ELR (cell line): ENCODE measurements around the gene SLC1A6.
"Not testable (repeated sequence)": the region's sequence is repeated elsewhere in the genome, so short reads cannot be mapped to it uniquely, and the experiment has no call there.

Experiments
- DNase-seq: peaks from one replicate; pipeline ENCODE4 v3.0.0-alpha.2; 2015; ENCODE audit warnings: low read depth

Gene SLC1A6

DNA sequence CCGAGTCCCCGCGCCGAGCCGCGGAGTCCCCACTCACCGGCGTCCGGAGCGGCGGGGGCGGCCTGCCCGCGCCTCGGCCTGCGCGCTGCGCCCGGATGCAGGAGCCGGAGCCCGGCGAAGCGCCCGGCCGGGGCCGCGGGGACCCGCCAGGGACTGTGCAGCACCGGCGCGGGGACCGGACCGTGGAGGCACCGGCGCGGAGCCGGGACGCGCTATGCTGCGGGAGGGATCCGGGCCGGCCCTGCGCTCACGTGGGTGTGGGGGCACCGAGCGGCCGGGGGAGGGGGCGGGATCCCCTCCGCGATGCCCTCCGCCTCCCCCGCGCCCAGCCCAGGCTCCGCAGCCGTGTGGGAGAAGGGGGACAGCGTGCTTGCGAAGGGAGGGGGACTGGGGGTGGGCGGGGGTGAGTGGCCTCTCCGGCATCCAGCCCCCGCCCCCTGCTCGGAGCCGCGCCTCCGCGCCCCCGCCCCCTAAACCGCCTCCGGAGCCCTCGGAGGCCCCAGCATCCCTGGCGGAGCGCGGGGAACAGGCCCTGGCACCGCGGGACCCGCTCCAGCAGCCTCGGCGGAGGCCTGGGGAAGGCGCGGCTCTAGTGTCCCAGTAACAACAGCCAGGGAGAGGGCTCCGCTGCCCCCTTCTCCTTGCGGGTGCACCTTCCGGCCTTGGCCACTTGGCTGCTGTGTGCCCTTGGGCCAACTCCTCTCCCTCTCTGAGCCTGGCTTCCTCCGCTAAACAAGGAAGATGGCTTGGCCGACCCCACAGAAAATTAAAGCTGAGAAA, at the start of gene SLC1A6:
TSS of gene SLC1A6 (minus strand) at position 389 of the 780 bp plus-strand sequence. CDS start 6,954 bp downstream, outside the sequence.
- no peak for DNase-seq

DNA sequence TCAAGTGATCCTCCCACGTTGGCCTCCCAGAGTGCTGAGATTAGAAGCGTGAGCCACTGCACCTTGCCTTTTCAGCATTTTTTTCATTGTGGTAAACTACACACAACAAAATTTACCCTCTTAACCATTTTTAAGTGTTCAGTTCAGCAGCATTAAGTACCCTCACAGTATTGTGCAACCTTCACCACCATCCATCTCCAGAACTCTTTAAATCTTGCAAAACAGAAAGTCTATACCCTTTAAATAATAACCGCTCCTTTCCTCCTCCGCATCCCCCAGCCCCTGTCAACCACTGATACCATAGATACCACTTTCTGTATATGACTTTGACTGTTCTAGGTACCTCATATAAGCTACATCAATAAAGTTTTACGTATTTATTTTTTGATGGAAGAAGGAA, 48.8 kb upstream of the SLC1A6 start:
- DNase-seq, result no peak

DNA sequence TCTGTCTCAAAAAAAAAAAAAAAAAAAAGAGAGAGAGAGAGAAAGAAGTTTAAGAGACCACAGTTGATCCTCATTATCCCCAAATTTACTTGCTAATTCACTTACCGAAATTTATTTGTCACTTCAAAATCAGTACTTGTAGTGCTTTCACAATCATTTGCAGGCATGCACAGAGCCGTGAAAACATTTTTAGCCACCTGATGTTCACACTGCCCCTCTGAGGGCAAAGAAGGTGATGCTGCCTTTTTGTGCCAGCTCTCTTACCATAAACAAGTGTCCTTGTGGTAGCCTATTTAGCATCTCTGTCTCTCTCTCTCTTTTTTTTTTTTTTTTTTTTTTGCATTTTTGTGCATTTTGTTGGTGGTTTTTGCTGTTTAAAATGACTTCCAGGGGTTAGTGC, 45.6 kb upstream of the SLC1A6 start:
- DNase-seq, result peak; percentile 23

DNA sequence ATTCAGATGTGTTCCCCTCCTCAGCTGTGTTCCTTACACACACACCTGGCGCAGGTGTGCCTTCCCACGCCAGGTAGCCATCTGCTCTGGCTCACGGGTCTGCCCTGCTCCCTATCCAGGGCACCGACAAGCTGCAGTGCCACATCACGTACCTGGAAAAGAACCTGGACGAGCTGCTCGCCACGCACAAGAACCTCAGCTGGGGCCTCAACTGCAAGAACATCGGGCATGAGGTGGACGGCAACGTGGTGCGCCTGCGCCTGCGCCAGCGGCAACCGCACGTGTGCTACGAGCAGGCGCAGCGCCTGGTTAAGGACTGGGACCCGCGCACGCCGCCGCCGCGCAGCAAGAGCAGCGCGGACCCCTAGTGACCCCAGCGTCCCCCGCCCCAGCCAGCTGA, 43.1 kb upstream of the SLC1A6 start:
- DNase-seq, result no peak

DNA sequence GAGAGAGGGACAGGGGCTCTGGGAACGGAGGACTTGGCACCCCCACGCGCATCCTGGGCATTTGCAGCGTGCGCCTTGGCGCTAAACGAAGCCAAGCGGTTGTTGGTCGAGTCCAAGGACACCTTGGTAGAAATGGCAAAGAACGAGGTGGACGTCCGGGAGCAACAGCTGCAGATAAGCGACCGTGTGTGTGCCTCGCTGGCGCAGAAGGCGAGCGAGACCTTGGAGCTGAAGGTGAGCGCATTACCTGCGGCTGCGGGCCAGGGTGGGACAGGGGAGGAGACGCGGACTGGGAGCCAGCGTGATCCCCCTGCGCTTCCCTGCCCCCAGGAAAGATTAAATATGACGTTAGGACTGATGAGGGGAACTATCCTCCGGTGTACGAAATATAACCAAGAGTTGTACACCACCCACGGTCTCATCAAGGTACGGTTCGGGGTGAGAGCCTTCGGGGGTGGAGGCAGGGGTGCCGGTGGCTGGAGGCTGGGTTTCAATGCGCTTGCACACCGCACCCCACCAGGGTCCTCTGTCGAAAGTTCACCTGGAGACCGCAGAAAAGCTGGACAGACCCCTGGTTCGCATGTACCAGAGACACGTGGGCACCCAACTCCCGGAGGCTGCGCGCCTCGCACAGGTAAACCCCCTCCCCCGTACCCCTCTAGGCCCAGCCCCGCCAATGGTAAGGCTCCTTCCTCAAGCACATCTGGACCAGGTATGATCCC, 41.8 kb upstream of the SLC1A6 start:
- DNase-seq, result no peak

DNA sequence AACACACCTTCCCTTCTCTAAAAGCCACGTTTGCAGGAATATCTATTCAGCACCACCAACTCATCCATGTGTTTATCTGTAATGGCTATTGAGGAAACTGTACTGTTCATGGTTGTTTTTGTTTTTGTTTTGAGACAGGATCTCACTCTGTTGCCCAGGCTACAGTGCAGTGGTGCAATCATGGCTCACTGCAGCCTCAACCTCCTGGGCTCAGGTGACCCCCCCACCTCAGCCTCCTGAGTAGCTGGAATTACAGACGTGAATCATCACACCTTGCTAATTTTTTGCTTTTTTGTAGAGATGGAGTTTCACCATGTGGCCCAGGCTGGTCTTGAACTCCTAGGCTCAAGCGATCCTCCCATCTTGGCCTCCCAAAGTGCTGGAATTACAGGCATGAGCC, 39.2 kb upstream of the SLC1A6 start:
- DNase-seq, result not testable (repeated sequence)

DNA sequence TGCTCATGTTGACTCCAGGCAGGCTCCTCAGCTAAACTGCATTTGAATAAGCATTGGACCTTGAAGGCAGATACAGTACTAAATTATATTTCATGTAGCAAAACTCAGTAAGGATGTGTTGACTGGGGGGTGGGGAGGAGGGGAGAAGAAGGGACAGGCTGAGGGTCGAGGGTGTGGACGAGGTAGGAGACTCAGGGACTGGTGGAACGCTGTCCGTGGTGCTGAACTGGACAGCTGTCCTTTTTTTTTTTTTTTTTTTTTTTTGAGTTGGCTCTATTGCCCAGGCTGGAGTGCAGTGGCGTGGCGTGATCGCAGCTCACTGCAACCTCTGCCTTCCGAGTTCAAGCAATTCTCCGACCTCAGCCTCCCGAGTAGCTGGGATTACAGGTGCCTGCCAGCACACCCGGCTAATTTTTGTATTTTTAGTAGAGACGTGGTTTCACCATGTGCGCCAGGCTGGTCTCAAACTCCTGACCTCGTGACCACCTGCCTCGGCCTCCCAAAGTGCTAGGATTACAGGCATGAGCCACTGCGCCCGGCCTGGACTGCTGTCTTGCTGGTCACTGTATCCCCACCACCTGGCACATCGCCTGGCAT, 36.4 kb upstream of the SLC1A6 start:
- peak; percentile 30 for DNase-seq

DNA sequence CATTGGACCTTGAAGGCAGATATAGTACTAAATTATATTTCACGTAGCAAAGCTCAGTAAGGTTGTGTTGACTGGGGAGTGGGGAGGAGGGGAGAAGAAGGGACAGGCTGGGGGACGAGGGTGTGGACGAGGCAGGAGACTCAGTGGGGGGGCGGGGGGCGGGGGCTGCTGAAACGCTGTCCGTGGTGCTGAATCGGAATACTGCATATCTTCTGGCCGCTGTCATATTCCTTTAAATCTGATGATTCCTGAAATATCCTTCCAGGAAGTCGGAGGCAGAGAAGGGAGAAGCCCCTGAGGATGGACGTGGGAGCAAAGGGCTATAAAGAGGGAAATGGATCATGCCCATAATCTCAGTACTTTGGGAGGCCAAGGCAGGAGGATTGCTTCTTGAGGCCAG, 34.9 kb upstream of the SLC1A6 start:
- DNase-seq, result no peak

DNA sequence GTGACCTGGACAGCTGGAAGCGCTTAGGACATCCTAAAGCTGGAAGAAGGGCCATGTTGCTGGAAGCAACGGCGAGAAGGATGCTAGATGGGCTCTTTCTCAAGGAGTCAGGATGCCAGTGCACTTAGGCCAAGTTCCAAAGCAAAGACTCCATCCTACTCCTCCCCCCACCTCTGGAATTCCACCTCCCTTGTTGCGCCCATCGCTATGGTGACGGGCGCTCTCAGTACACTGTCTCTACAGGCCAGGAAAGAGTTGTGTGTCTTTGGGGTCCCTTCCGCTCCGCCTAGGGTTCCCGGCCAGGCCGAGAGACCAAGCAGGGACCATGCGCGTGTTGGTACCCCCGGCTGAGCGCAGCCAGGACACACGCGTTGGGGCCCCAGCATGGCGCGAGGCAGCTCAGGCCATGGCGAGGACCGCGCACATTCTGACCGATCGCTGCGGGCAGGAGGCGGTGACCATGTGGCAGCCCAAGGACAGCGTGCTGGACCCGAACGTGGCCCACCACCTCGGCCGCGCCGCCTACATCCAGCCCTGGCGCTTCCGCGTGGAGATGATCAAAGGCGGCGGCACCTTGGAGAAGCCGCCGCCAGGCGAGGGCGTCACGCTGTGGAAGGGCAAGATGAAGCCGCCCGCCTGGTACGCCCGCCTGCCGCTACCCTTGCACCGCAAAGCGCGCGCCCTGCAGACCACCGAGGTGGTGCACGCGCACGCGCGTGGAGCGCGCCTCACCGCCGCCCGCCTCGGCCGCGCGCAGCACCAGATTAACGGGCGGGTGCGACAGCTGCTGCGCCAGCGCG, 31.0 kb upstream of the SLC1A6 start:
- DNase-seq, result no peak

DNA sequence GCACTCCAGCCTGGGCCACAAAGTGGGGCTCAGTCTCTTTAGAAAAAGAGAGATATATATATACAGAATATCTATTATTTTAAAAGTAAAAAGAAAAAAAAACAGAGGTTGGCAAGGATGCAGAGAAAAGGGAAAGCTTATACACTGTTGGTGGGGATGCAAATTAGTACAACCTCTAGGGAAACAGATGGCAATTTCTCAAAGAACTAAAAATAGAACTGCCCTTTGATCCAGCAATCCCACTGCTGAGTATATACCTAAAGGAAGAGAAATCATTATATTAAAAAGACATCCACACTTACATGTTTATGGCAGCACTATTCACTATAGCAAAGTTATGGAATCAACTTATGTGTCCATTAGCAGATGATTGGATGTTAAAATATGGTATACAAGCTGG, 28.6 kb upstream of the SLC1A6 start:
- DNase-seq, result no peak

DNA sequence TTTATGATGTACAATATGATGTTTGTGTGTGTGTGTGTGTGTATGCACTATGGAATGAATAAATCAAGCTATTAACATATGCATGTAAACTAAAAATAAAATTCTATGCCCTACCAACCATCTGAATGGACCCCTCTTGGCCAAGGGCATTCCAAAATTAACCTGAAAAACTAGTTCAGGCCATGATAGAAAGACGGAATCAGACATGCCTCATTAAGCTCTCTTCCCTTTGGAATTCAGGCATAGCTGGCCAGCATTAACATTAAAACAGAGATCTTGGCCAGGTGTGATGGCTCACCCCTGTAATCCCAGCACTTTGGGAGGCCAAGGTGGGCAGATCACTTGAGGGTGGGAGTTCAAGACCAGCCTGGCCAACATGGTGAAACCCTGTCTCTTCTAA, 18.3 kb upstream of the SLC1A6 start:
- no peak for DNase-seq

DNA sequence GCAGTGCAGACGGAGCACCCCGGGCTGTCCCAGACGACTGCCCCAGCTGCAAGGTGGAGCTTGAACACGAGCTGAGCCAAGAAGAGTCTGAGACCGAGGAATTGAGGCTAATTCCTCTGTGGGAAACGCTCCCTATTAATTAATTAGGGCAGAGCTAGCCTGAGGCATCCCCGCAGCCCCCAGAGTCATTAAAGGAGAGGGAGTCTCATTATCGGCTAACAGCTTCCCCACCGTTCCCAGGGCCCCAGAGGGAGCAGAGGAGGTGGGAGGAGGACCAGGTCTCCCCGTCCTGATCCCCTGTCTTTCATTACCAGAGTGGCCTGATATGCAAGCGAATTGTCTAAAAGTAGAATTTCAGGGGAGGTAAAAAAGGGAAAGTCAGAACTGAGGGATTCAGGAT, 13.1 kb upstream of the SLC1A6 start:
- DNase-seq, result no peak

DNA sequence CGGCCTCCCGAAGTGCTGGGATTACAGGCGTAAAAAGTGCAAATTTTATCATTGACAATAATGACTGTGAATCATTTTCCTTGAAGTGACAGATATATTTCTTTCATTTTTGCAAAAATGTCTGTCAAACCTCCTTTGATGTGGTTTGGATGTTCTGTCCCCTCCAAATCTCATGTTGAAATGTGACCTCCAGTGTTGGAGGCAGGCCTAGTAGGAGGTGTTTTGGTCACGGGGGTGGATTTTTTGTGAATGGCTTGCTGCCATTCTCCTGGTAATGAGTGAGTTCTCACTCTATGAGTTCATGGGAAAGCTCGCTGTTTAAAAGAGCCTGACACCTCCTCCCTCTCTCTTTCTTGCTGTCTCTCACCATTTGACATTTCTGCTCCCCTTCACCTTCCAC, 5.5 kb upstream of the SLC1A6 start:
- DNase-seq, result no peak

DNA sequence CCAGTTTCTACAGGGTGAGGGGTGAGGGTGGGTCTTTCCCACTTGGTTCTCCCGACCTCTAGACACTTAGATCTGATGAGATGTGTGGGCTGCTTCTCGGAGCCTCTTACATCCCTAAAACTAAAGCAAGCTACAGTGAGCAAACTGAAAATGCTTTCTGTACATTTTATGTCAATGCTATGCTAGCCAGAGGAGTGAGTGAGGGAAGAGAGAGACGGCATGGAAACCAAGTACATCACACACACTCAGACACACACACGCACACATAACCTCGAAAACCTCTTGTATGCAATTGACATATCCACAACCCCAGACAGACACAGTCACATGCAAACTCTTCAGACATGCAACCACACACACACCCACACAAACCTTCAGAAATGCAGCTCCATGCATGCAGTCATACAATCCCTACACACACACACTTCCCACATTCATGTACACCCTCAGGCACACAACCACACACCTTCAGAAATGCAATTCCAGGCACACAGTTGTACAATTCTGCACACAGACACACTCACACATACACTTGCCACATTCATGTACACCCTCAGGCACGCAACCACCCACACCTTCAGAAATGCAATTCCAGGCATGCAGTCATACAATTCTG, 1.4 kb downstream of the SLC1A6 start:
- no peak for DNase-seq

DNA sequence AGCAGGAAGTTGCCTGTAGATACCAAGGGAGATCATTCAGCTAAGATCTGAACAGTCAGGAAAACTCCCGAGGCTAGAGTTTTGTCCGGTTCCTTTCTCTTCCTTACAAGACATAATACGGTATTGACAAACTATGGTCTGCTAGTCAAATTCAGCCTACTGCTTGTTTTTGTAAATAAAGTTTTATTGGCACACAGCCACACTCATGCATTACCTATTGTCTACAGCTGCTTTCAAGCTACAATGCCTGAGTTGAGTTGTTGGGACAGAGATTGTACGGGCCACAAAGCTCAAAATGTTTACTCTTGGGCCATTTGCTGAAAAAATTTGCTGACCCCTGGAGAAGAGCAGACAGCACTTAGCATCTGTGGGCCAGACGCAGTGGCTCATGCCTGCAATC, 2.5 kb downstream of the SLC1A6 start:
- DNase-seq, result no peak

DNA sequence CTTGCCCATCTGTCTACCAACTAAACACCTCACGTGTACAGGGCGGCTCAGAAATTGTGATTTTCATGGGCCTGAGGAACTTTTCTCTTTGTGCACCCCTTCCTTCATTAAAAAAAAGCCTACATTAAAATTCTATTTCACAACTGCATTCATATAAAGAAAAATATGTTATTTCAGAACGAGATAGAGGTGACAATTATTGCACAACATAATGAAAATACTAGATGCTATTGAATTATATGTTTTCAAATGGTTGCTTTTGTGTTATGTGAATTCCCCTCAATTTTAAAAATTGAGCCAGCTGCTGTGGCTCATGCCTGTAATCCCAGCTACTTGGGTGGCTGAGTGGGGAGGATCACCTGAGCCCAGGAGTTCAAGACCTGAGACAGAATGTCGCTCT, 5.2 kb downstream of the SLC1A6 start:
- no peak for DNase-seq

DNA sequence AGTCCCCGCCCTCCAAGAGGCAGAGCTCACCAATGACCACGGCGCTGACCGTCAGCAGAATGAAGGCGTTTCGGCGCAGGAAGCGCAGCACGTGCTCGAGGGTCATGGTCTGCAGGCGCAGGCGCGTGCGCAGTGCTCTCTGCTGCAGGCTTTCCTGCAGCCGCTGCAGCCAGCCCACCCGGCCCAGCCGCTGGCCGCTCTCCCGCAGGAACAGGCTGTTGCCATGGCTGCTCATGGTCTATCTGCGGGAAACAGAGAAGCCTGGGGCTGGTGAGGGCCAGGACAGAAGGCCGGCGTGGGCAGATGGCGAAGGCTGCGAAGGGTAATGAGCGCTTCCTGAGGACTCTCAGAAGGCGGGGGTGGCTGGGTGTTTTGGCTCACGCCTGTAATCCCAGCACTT, 7.0 kb downstream of the SLC1A6 start:
- no peak for DNase-seq

DNA sequence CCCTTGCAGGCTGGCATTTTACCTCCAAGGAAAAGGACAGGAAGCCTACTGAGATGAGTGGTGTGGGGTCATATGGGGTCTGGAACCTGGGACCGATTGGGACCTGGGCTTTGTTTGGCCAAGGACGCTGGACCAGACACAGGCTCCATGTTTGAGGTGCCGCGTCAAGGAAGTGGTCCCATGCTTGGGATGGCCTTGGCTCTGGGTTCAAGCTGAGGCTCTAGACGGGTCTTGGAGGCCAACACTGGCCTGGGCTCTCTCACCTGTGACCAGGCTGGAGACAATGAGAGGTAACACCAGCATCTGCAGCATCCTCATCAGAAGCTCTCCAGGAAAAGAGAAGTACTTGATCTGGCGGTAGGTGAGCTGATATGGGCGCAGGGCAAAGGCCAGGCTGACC, 8.2 kb downstream of the SLC1A6 start:
- no peak for DNase-seq

DNA sequence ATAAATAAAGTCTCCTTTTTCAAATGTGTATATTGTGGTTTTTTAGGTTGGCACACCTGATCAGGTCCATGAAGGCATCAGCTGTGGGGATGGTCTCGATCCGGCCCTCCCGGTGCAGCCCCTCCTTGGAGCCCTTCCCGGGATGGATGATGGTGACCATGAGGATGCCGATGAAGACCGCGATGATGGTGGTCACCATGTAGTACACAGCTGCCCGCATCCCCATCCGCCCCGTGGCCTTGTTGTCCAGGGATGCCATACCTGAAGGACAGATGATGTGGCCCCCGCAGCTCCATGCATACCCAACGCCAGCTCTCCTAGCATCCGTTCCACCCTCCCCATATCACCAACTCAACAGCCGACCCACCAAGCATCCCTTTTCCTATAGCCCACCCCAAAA, 11.4 kb downstream of the SLC1A6 start:
- no peak for DNase-seq

DNA sequence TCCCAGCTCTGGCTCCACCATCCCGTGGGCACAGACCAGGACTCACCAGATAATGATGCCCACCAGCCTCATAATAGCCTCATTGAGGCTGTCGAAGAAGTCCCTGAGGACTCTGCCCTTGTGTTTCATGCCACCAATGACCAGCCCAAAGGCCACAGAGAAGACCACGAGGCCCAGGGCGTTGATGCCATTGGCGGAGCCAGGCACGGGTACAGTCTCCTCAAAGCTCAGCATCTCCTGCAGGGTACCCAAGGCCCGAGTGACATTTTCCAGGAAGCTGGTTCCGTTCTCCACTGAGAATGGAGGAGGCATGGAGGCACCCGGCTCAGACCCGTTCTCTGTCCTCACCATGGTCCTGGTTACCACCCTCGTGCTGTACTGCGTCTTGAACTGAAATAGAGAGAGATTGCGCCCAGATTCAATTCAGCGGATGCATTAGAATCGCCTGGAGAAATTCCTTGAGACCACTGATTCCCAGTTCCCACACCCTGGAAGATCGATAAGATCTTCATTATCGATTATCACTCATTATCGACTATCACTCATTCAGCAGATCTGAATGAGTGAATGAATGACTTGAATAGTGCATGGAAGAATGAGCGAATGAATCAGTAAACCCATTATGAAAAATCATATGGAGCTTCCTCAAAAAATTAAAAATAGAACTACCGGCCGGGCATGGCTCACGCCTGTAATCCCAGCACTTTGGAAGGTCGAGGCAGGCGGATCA, 17.5 kb downstream of the SLC1A6 start:
- no peak for DNase-seq

DNA sequence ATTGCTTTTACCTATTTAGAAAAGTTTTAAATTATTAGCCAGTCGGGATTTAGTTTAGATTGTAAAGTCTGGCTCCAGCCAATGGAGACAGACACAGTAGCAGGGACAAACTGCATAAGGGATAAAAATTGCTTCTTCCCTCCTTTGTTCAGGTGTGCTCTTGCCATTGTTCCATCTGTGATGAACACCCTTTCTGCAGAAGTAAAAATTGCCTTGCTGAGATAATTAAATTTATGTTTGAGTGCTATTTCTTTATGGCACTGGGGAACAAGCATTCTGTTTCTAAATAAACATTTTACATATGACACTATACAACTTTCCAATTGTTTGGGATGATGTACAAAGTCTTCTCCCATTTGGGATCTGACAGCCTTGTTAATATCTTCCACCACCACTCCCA, 20.4 kb downstream of the SLC1A6 start:
- no peak for DNase-seq
